K562 (cell line): Measurements from ENCODE around the gene HSPA1B. TPM values are rescaled to one million over a fixed set of nuclear protein-coding genes. Genes with fewer than 3 reads are reported as not detected.

ENCODE experiments used
- ARID4B ChIP-seq: sonication (generic); formaldehyde crosslinking; IDR thresholded peaks from 2 replicates; pipeline ENCODE4 v1.8.0; 2022; ENCODE audit warnings: mild to moderate bottlenecking, missing genetic modification reagents
- E2F8 ChIP-seq: fragments of 450-650 bp; IDR thresholded peaks from 2 replicates; pipeline ENCODE4 v1.7.1; 2018; ENCODE audit warnings: mild to moderate bottlenecking, low read depth; ENCODE audit not compliant: partially characterized antibody
- FOS ChIP-seq: IDR thresholded peaks from 3 replicates; pipeline ENCODE4 v1.6.1; 2011; ENCODE audit not compliant: insufficient read length; ENCODE audit errors: extremely low read depth
- FOXA3 ChIP-seq, 2 experiments: fragments of 450-650 bp in 1 of 2; sonication (generic) in 1 of 2; formaldehyde crosslinking; IDR thresholded peaks in 1 of 2; conservative IDR thresholded peaks in 1 of 2; 2 replicates each; pipeline versions ENCODE4 v1.4.0 to v1.8.0; 2020 to 2022; ENCODE audit warnings: mild to moderate bottlenecking in 2 of 2, missing genetic modification reagents in 1 of 2
- KLF16 ChIP-seq: IDR thresholded peaks from 2 replicates; pipeline ENCODE4 v1.6.1; 2016; ENCODE audit warnings: antibody characterized with exemption
- MTA2 ChIP-seq: fragments of 450-650 bp; IDR thresholded peaks from 2 replicates; pipeline ENCODE4 v1.6.1; 2016; ENCODE audit warnings: low read depth
- NR2F6 ChIP-seq: fragments of 450-650 bp; formaldehyde crosslinking; IDR thresholded peaks from 2 replicates; pipeline ENCODE4 v1.4.0; 2020; ENCODE audit warnings: mild to moderate bottlenecking
- NUFIP1 ChIP-seq: fragments of 450-650 bp; IDR thresholded peaks from 2 replicates; pipeline ENCODE4 v1.6.1; 2018; ENCODE audit not compliant: partially characterized antibody
- SIX5 ChIP-seq, 2 experiments: IDR thresholded peaks; 2 replicates each; pipeline ENCODE4 v1.6.1; 2011; ENCODE audit warnings: low read length in 2 of 2, borderline replicate concordance in 1 of 2, low read depth in 1 of 2, mild to moderate bottlenecking in 1 of 2, moderate library complexity in 1 of 2; ENCODE audit not compliant: insufficient read depth in 1 of 2
- THAP12 ChIP-seq: fragments of 250-450 bp; sonication (Bioruptor Pico); IDR thresholded peaks from 2 replicates; pipeline ENCODE4 v1.9.0; 2021; ENCODE audit warnings: mild to moderate bottlenecking, inconsistent platforms
- ZNF134 ChIP-seq: fragments of 250-450 bp; sonication (Bioruptor Pico); conservative IDR thresholded peaks from 2 replicates; pipeline ENCODE4 v1.4.0; 2020
- ZNF224 ChIP-seq: sonication (generic); formaldehyde crosslinking; IDR thresholded peaks from 2 replicates; pipeline ENCODE4 v1.8.0; 2022; ENCODE audit warnings: mild to moderate bottlenecking, missing genetic modification reagents
- ZNF445 ChIP-seq: fragments of 250-450 bp; sonication (Bioruptor Pico); IDR thresholded peaks from 2 replicates; pipeline ENCODE4 v1.4.0; 2020; ENCODE audit warnings: low read depth, mild to moderate bottlenecking, moderate library complexity
- ZNF583 ChIP-seq: fragments of 250-450 bp; sonication (Bioruptor Pico); IDR thresholded peaks from 2 replicates; pipeline ENCODE4 v1.4.0; 2020
- ZNF79 ChIP-seq: fragments of 250-450 bp; sonication (Bioruptor Pico); IDR thresholded peaks from 2 replicates; pipeline ENCODE4 v1.4.0; 2020; ENCODE audit warnings: low read depth, mild to moderate bottlenecking, moderate library complexity
- ZSCAN32 ChIP-seq: fragments of 450-650 bp; formaldehyde crosslinking; IDR thresholded peaks from 2 replicates; pipeline ENCODE4 v1.4.0; 2020; ENCODE audit warnings: mild to moderate bottlenecking, moderate library complexity
- polyA plus RNA-seq, 8 experiments: library from polyadenylated mRNA; depleted of rRNA in 4 of 8; stranded (reverse) in 5 of 8; unstranded in 3 of 8; fragments of >200 nt; fragmentation: Nextera tagmentation in 2 of 8; fragmentation: Illumina TruSeq in 1 of 8; extraction: Ambion mirVana in 2 of 8; extraction: Trizol in 1 of 8; gene quantifications; 2 replicates each; pipeline versions ENCODE4 v1.2.1 to v1.2.3, GENCODE V29; 2011 to 2014; ENCODE audit warnings: inconsistent platforms in 1 of 8, missing spikeins in 1 of 8
- total RNA-seq, 7 experiments: library from RNA; depleted of rRNA in 6 of 7; stranded (reverse); fragments of >200 nt in 6 of 7; fragmentation: Illumina TruSeq in 2 of 7; extraction: Trizol in 2 of 7; gene quantifications; 2 replicates each; pipeline versions ENCODE4 v1.2.1 to v1.2.3, GENCODE V29; 2011 to 2021; ENCODE audit warnings: low replicate concordance in 1 of 7

Gene HSPA1B
- total and polyA plus RNA-seq, 9 of the 15 experiments (the other 6 are each of a cell fraction or from before 2014, with no cell fraction given), result 0.27 to 227 (median 51.2) TPM

GRCh38 chr6:31795616-31796298 is 31.8 kb upstream of the HSPA1B start, which contains the start of gene VARS1 (continued):
- TF ChIP-seq SIX5 (IDR thresholded peaks at IDR 0.05; ENCODE audit: borderline replicate concordance in 1 of 2, insufficient read depth in 1 of 2, low read depth in 1 of 2, low read length in 2 of 2) (0 out of 4 replicates have a peak, but pooled peaks of 1 of the 2 experiments have one; percentile 31), MTA2 (no peak), KLF16 (peak; percentile 25; the same call in 1 of the 2 replicates), ZNF445 (CRISPR knock-in tag) (no peak), NR2F6 (peak; percentile 92), FOS (no peak), ZSCAN32 (CRISPR knock-in tag) (no peak), THAP12 (CRISPR knock-in tag) (peak; percentile 97), E2F8 (peak; percentile 74), ARID4B (peak; percentile 99), ZNF134 (CRISPR knock-in tag) (peak; percentile 58; the same call in 1 of the 2 replicates), ZNF583 (peak; percentile 94), FOXA3 (CRISPR knock-in tag; conservative IDR thresholded peaks at IDR 0.05 in 1 of 2, IDR thresholded peaks at IDR 0.05 in 1 of 2) (no peak; a peak in 1 of 4 replicates), NUFIP1 (no peak), ZNF224 (CRISPR knock-in tag) (no peak), ZNF79 (CRISPR knock-in tag) (no peak)
